AG09309 (cell line): ENCODE measurements around the gene TAS2R19.
"Not testable (repeated sequence)": the region's sequence is repeated elsewhere in the genome, so short reads cannot be mapped to it uniquely, and the experiment has no call there.

Experiments used
- DNase-seq: peaks from one replicate; pipeline ENCODE4 v3.0.0-alpha.2; 2010; ENCODE audit warnings: low read depth
- H3K4me3 ChIP-seq: 2 replicates; pipeline ENCODE4 v1.5.1; 2011; ENCODE audit warnings: mild to moderate bottlenecking, low read depth, low read length, moderate library complexity; ENCODE audit not compliant: control insufficient read depth
- CTCF ChIP-seq: IDR thresholded peaks from 2 replicates; pipeline ENCODE4 v1.5.1; 2011; ENCODE audit warnings: mild to moderate bottlenecking, low read depth, low read length, inconsistent platforms; ENCODE audit not compliant: insufficient read depth, control insufficient read depth; ENCODE audit errors: missing control alignments

Gene TAS2R19

GRCh38 chr12:11022520-11022919 lies at the start of gene TAS2R19:
Gene TAS2R19, minus strand, starts transcription at chr12:11022620. Its CDS starts 49 bp downstream, at chr12:11022571.
- DNase-seq = no peak
- H3K4me3 ChIP-seq = no peak within 1 kb of the TSS
- no peak for TF ChIP-seq CTCF

GRCh38 chr12:11071414-11071813 lies 49.0 kb upstream of the TAS2R19 start:
- no peak for DNase-seq
- no peak overlapping the region for H3K4me3 ChIP-seq
- no peak for TF ChIP-seq CTCF

GRCh38 chr12:11070999-11071398 lies 48.6 kb upstream of the TAS2R19 start:
- H3K4me3 ChIP-seq = no peak overlapping the region
- TF ChIP-seq CTCF = no peak
- DNase-seq = no peak

GRCh38 chr12:11069854-11070365 lies 47.5 kb upstream of the TAS2R19 start:
- no peak for DNase-seq
- H3K4me3 ChIP-seq = no peak overlapping the region
- TF ChIP-seq CTCF = no peak

- no peak for TF ChIP-seq CTCF
- no peak overlapping the region for H3K4me3 ChIP-seq
- no peak for DNase-seq
Measured at GRCh38 chr12:11067514-11067913, 45.1 kb upstream of the TAS2R19 start.

GRCh38 chr12:11062194-11062593 lies 39.8 kb upstream of the TAS2R19 start, which contains the start of gene TAS2R46:
Gene TAS2R46, minus strand, starts transcription at chr12:11062294. Its CDS starts 0 bp downstream, at chr12:11062294.
- DNase-seq, H3K4me3 ChIP-seq: not testable (repeated sequence)

GRCh38 chr12:11059784-11060183 lies 37.4 kb upstream of the TAS2R19 start:
- no peak overlapping the region for H3K4me3 ChIP-seq
- no peak for TF ChIP-seq CTCF
- no peak for DNase-seq
